Stimulated activated naive CD4-positive, alpha-beta T cell (primary cell): ENCODE data around the gene BTBD18.
"Not testable (repeated sequence)": the region's sequence is repeated elsewhere in the genome, so short reads cannot be mapped to it uniquely, and the experiment has no call there.

Source experiments
- DNase-seq, 6 experiments: peaks; one replicate each; lab custom pipeline; 2025; lab: John Stamatoyannopoulos, UW

The BTBD18 gene

GRCh38 chr11:57732661-57733060 is 19.0 kb downstream of the BTBD18 start:
- DNase-seq: no peak

- DNase-seq: no peak
Observed at GRCh38 chr11:57729479-57729878, 22.1 kb downstream of the BTBD18 start.

DNA sequence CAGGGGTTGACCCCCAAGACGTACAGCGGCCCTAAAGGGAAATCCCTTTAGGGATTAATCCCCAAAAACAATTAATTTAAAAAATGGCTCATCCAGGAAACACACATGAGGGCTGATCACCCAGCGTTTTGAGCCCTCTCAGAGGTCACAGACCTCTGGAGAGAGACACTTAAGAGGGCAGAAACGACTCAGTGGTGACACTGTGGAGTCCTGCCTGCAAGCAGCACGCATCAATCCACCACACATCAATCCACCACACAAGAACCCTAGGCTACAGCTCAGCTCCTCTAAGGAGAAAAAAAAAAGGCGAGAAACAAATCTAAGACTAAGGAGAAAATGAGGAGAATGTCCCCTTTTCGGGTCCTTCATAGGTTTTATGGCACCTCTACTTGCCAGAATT is 22.8 kb downstream of the BTBD18 start:
- DNase-seq: no peak

DNA sequence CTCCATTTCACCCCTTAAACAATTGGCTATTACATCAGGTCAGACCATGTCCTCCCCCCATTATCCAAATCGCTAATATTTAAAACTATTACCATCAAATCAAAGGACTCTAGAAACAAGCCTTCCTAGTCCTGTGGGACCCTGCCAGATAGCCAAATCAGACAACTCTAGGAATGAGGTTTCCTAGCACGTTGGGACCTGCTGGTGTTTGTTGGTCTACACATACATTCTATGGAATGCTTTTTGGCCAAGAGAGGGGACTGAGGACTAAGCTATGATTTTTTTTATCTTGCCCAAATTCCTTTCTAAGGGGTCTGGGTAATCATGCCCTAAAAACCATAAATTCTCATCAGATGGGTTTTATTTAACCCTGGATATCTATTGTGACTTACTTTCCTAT is 24.4 kb downstream of the BTBD18 start:
- DNase-seq: no peak

GRCh38 chr11:57716726-57717125 is 34.9 kb downstream of the BTBD18 start:
- DNase-seq: not testable (repeated sequence)

- no peak for DNase-seq
Observed at GRCh38 chr11:57713835-57714234, 37.8 kb downstream of the BTBD18 start.

DNA sequence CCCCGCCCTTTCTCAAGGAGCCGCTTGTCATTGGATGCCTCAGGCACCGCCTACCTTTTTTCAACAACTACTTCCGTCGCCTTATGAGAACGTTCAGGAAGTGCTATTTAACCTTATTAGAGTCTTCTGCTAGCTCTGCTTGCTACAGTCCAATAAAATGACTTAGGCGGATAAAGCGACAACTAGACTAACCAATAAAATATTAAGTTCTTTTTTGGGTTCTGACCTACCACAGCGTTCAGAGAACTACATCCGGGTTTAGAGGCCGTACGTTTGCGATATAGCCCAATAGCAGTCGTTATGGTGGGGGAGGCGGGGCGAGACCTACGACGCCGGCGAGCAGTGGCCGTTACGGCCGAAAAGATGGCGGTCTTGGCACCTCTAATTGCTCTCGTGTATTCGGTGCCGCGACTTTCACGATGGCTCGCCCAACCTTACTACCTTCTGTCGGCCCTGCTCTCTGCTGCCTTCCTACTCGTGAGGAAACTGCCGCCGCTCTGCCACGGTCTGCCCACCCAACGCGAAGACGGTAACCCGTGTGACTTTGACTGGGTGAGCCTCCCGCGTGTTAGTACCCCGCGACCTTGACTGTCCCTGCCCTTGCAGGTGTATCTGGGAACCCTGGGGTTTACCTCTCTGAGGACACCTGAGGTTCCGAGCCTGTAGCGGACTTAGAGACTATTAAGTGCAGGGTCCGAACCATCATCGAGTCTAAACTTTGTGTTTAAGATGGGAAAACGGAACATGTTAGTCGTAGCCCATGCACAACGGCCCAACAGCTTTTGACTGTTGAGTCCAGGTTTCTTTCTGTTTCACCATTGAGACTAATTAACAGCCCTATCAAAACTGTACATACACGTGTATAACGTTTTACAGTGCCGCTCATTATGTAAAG is 39.1 kb downstream of the BTBD18 start, which contains the start of gene TMX2:
Gene TMX2, plus strand, starts transcription at position 338 of the 895 bp plus-strand sequence. Its CDS starts 26 bp downstream, at position 364.
- DNase-seq: peak; percentile 78 to 96 (median 92)

GRCh38 chr11:57711414-57712255 is 40.0 kb downstream of the BTBD18 start, which contains the start of gene MED19:
Gene MED19 (minus strand): TSS chr11:57712215. CDS start chr11:57712179, 36 bp downstream.
- peak; percentile 70 to 90 (median 79) for DNase-seq

- DNase-seq: no peak
Observed at GRCh38 chr11:57709802-57710367, 41.7 kb downstream of the BTBD18 start.

GRCh38 chr11:57705432-57705831 is 46.2 kb downstream of the BTBD18 start:
- not testable (repeated sequence) for DNase-seq

DNA sequence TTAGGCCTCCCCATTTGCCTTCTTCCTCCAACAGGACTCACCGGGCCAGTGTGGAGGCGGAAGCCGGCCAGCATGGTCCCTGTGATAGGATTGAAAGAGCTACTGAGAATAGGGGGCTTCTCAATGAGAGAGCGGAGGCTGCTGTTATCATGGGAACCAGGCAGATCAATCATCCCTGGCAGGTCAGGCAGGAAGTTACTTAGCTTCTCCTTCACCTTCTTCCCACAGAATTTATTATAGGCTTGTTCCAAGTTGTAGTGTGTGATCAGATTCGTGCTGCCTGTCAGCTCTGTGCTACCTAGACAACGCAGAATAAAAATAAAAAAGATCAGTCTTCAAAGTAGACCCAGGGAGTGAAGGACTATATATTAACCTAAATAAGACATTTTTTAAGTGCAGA is 46.7 kb downstream of the BTBD18 start:
- DNase-seq: no peak

GRCh38 chr11:57703341-57703740 is 48.3 kb downstream of the BTBD18 start:
- no peak for DNase-seq

GRCh38 chr11:57700425-57700824 is 51.2 kb downstream of the BTBD18 start:
- DNase-seq: no peak

- no peak for DNase-seq
Observed at GRCh38 chr11:57699813-57700212, 51.8 kb downstream of the BTBD18 start.

- no peak for DNase-seq
Observed at GRCh38 chr11:57698843-57699365, 52.7 kb downstream of the BTBD18 start.
